ENCODE results near the gene CATSPER1.

GRCh38 chr11:66035653-66036333 is 9.5 kb upstream of the CATSPER1 start:
- TF ChIP-seq EZH2 (IDR thresholded peaks at IDR 0.05; ENCODE audit: borderline replicate concordance, low read depth, low read length, poor library complexity, severe bottlenecking) = no peak
- no peak for TF ChIP-seq CTCF (conservative IDR thresholded peaks at IDR 0.05; ENCODE audit: low read depth, low read length)

Measured in A673 (cell line).